ENCODE data around the gene FBRSL1.
"Not testable (repeated sequence)": the region's sequence is repeated elsewhere in the genome, so short reads cannot be mapped to it uniquely, and the experiment has no call there.

Gene FBRSL1

DNA sequence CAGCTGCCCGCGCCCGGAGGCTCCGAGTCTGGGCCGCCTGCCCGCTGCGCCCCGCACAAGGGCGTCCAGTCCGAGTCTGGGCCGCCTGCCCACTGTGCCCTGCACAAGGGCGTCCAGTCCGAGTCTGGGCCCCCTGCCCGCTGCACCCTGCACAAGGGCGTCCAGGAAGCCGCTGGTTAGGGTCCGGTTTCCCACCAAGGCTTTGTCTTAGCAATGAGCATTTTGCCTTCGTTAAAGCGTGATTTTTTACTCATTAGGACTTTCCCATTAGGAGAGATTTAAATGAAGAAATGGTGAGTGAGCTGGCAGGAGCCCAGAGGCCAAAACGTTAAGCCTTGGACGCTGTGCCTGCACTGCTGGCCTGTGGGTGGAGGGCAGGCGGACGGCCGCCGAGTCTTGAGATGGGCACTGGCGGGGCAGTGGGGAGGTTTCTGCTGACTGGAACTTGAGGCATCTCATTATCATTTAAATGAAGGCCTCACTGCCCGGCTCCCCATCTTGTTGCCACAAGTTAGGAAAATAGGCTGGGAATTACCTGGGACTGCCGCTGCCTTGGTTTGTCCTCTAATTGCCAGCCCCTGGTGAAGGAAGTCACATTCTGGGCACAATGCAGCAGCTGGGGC, 36.0 kb downstream of the FBRSL1 start:
- no peak for DNase-seq (ENCODE audit: low read depth)

DNA sequence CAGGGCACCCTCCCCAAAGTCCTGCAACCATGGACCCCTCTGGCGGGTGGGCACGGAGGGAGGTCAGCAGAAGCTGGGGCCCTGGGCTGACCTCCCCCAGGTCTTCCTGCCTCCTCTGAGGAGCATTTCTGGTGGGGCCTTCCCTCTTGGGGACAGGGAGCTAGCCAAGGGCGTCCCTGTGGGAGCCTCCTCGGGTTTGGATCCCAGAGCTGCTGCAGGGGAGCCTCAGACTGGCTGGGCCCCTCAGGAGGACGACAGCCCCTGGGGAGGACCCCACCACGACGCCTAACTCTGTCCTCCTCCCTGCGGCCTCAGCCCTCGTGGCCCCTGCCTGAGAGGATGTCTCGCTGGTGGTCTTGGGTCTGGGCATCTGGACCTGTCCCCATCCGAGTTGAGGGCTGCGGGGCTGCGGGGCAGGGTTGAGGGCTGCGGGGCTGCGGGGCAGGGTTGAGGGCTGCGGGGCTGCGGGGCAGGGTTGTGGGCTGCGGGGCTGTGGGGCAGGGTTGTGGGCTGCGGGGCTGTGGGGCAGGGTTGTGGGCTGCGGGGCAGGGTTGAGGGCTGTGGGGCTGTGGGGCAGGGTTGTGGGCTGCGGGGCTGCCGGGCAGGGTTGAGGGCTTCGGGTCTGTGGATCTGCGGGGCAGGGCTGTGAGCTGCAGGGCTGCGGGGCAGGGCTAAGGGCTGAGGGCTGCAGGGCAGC, 37.4 kb downstream of the FBRSL1 start:
- DNase-seq (ENCODE audit: low read depth): no peak

- no peak for DNase-seq (ENCODE audit: low read depth)
Measured at GRCh38 chr12:132527883-132528264, 37.9 kb downstream of the FBRSL1 start.

GRCh38 chr12:132528564-132529106, 38.7 kb downstream of the FBRSL1 start:
- no peak for DNase-seq (ENCODE audit: low read depth)

DNA sequence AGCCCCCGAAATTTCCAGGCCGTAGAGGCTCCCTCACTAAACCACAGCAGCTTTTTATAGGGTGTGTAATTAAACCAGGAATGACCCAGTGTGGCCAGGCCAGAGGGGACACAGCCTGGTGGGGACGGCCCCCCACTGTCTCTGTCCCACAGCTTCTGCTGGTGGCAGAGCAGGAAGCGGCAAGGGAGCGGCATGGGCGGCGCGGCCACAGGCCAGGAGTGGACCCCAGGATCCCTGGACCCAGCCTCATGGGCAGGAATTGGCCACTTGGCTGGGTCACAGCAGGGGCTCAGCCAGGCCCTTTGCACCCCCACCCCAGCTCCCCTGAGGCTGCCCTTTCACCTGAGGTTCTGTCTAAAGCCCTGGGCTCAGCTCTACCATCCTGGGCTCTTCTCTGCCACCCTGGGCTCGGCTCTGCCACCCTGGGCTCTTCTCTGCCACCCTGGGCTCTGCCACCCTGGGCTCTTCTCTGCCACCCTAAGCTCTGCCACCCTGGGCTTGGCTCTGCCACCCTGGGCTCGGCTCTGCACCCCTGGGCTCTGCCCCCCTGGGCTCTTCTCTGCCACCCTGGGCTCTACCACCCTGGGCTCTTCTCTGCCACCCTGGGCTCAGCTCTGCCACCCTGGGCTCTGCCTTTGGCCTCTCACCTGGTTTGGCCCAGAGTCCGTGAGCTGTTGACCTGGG, 39.3 kb downstream of the FBRSL1 start:
- DNase-seq (ENCODE audit: low read depth): no peak

GRCh38 chr12:132529906-132530305, 40.0 kb downstream of the FBRSL1 start:
- no peak for DNase-seq (ENCODE audit: low read depth)

GRCh38 chr12:132530447-132530846, 40.5 kb downstream of the FBRSL1 start:
- DNase-seq (ENCODE audit: low read depth): no peak

DNA sequence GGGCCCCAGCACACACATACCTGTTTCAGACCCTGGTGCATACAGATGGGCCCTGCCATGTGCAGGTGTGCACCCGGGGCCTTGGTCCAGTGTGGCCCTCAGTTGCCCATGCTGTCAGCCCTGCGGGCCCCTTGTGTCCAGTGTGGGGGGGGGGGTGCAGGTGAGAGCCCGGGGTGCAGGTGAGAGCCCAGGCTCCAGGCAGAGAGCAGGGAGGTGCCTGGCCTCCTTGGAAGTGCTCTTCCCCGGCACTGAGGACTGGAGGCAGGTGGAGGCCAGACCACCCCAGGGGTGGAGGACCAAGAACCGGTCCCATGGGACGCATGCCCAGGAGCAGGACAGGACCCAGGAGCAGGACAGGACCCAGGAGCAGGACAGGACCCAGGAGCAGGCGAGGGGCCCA, 40.9 kb downstream of the FBRSL1 start:
- DNase-seq (ENCODE audit: low read depth): no peak

- DNase-seq (ENCODE audit: low read depth): not testable (repeated sequence)
Measured at GRCh38 chr12:132532711-132533583, 43.0 kb downstream of the FBRSL1 start.

GRCh38 chr12:132533584-132533958, 43.6 kb downstream of the FBRSL1 start:
- no peak for DNase-seq (ENCODE audit: low read depth)

GRCh38 chr12:132534076-132534475, 44.1 kb downstream of the FBRSL1 start:
- DNase-seq (ENCODE audit: low read depth): no peak

- DNase-seq (ENCODE audit: low read depth): no peak
Measured at GRCh38 chr12:132535019-132535418, 45.1 kb downstream of the FBRSL1 start.

- DNase-seq (ENCODE audit: low read depth): no peak
Measured at GRCh38 chr12:132536102-132536876, 46.3 kb downstream of the FBRSL1 start.

- no peak for DNase-seq (ENCODE audit: low read depth)
Measured at GRCh38 chr12:132537049-132537448, 47.1 kb downstream of the FBRSL1 start.

GRCh38 chr12:132537836-132538662, 48.1 kb downstream of the FBRSL1 start:
- DNase-seq (ENCODE audit: low read depth): no peak

GRCh38 chr12:132538663-132538990, 48.7 kb downstream of the FBRSL1 start:
- DNase-seq (ENCODE audit: low read depth): no peak

DNA sequence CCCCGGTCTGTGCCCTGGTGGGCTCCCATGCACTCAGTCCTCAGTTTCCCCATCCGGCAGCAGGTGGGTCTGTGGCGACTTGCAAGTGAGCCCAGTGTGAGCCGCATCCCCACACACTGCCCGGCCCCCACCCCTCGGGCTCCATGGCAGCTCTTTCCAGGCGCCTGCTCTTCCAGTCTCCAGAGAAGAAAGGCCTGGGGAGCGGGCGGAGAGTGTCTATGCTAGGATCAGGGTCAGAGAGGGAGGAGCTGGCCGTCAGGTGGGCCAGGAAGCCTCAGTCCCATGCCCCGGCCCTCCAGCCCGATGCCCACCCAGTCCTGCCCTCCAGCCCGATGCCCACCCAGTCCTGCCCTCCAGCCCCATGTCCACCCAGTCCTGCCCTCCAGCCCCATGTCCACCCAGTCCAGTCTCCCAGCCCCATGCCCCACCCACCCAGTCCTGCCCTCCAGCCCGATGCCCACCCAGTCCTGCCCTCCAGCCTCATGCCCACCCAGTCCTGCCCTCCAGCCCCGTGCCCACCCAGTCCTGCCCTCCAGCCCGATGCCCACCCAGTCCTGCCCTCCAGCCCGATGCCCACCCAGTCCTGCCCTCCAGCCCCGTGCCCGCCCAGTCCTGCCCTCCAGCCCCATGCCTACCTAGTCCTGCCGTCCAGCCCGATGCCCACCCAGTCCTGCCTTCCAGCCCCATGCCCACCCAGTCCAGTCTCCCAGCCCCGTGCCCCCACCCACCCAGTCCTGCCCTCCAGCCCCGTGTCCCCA, 49.2 kb downstream of the FBRSL1 start:
- DNase-seq (ENCODE audit: low read depth): no peak

DNA sequence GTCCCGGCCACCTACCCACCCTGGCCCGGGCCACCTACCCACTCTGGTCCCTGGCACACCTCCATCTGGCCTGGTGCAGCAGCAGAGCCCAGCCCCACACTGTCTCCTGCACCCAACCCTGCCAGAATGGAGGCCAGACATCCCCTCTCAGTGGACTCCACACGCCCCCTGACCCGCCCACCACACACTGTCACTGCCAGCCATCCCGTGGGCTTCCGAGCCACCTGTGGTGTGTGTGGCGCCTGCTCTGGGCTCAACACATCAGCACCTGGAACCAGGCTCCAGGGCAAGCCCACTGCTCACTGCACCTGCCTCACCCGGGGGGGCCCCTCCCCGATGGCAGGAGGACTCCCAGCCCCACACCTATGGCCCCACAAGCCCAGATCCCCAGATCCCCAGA, 50.5 kb downstream of the FBRSL1 start:
- no peak for DNase-seq (ENCODE audit: low read depth)

DNA sequence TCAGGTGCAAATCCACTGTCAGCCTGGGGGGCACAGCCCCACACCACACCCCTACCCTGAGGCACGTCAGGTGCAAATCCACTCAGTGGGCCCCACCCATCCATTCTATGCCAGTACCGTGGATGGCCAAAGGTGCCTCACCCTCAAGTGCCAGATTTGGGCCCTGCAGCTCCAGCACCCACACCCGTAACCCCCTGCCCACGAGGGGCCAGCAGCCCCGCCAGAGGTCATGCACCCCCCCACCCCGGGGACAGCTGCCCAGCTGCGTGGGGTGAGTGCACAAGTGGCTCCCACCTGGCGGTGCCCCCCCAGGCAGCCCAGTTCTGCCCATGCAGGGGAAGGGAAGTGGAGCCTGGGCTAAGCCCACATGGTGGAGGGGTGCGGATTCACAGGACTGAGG, 51.2 kb downstream of the FBRSL1 start:
- DNase-seq (ENCODE audit: low read depth): no peak

GRCh38 chr12:132541996-132542395, 52.0 kb downstream of the FBRSL1 start:
- DNase-seq (ENCODE audit: low read depth): no peak

All from stimulated activated CD8-positive, alpha-beta memory T cell treated with anti-CD3 and anti-CD28 coated beads, Interleukin-12 subunit alpha, Interleukin-12 subunit beta, amount 100 ng/mL, for 4 hours (primary cell).